Chondrocyte (in vitro differentiated cells): ENCODE results near the gene POFUT1. TPM values are rescaled to one million over a fixed set of nuclear protein-coding genes. Genes with fewer than 3 reads are reported as not detected.

Experiments
- DNase-seq: peaks from one replicate; pipeline ENCODE4 v3.0.0; 2021; ENCODE audit warnings: mixed read lengths, low spot score
- H3K27ac Mint-ChIP-seq: one replicate; pipeline ENCODE4 v1.8.0; 2021; ENCODE audit warnings: mild to moderate bottlenecking, moderate library complexity, mixed read lengths; ENCODE audit not compliant: unreplicated experiment
- H3K27me3 Mint-ChIP-seq: 2 replicates; pipeline ENCODE4 v1.8.0; 2021; ENCODE audit warnings: low read depth, mixed read lengths
- H3K36me3 Mint-ChIP-seq: 2 replicates; pipeline ENCODE4 v1.8.0; 2021; ENCODE audit warnings: low read depth, mixed read lengths
- H3K4me1 Mint-ChIP-seq: 2 replicates; pipeline ENCODE4 v1.8.0; 2021; ENCODE audit warnings: low read depth, mild to moderate bottlenecking, mixed read lengths
- H3K4me3 Mint-ChIP-seq: one replicate; pipeline ENCODE4 v1.8.0; 2021; ENCODE audit warnings: mild to moderate bottlenecking, moderate library complexity, mixed read lengths; ENCODE audit not compliant: unreplicated experiment
- H3K9me3 Mint-ChIP-seq: 2 replicates; pipeline ENCODE4 v1.8.0; 2021; ENCODE audit warnings: low read depth, mixed read lengths
- total RNA-seq: library from RNA; stranded (reverse); gene quantifications from 3 replicates; pipeline ENCODE4 v1.2.1, GENCODE V29; 2021
- TF ChIP-seq, protein P1 (sequence below): fragments of 200-600 bp; sonication (generic); IDR thresholded peaks from 2 replicates; pipeline ENCODE4 v1.5.0; 2021; ENCODE audit warnings: antibody characterized with exemption, mild to moderate bottlenecking, moderate library complexity

Gene POFUT1
- total RNA-seq, 1 donor from 2014 or later, result 68.3 TPM

DNA sequence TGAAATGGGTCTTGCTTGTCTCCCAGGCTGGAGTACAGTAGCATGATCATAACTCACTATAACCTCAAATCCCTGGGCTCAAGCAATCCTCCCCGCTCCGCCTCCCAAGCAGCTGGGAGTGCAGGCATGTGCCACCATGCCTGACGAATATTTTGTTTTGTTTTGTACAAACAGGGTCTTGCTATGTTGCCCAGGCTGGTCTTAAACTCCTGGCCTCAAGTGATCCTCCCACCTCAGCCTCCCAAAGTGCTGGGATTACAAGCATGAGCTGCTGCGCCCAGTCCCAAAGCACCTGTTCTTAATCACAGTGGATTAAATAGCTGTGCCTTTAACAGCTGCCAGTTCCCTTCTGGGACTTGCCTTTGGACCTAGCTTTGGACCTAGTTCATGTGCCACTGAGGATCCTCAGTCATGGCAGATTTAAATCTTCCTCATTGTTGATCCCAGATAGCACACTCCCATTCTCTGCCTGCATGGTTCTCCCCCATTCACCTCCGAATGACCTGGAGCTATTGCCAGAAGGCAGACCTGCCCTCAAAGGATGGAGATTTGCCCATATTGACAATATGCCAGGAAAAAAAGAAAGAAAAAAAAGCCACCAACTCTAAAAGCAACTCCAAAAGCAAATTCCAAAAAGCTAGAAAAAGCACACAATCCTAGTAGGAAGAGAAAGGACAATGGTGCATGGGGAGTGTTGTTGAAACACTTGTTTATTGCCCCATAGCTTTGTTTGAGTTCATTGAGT, 10.6 kb downstream of the POFUT1 start:
- H3K9me3 Mint-ChIP-seq, result no peaks in the 10 kb centered on the region
- no peak overlapping the region for H3K27ac Mint-ChIP-seq
- no peak for DNase-seq
- TF ChIP-seq, protein P1, sequence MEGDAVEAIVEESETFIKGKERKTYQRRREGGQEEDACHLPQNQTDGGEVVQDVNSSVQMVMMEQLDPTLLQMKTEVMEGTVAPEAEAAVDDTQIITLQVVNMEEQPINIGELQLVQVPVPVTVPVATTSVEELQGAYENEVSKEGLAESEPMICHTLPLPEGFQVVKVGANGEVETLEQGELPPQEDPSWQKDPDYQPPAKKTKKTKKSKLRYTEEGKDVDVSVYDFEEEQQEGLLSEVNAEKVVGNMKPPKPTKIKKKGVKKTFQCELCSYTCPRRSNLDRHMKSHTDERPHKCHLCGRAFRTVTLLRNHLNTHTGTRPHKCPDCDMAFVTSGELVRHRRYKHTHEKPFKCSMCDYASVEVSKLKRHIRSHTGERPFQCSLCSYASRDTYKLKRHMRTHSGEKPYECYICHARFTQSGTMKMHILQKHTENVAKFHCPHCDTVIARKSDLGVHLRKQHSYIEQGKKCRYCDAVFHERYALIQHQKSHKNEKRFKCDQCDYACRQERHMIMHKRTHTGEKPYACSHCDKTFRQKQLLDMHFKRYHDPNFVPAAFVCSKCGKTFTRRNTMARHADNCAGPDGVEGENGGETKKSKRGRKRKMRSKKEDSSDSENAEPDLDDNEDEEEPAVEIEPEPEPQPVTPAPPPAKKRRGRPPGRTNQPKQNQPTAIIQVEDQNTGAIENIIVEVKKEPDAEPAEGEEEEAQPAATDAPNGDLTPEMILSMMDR, result no peak
- no peaks in the 10 kb centered on the region for H3K4me1 Mint-ChIP-seq
- no peaks in the 10 kb centered on the region for H3K27me3 Mint-ChIP-seq
- H3K4me3 Mint-ChIP-seq, result no peak overlapping the region
- peaks cover 45% of the 10 kb centered on the region for H3K36me3 Mint-ChIP-seq

DNA sequence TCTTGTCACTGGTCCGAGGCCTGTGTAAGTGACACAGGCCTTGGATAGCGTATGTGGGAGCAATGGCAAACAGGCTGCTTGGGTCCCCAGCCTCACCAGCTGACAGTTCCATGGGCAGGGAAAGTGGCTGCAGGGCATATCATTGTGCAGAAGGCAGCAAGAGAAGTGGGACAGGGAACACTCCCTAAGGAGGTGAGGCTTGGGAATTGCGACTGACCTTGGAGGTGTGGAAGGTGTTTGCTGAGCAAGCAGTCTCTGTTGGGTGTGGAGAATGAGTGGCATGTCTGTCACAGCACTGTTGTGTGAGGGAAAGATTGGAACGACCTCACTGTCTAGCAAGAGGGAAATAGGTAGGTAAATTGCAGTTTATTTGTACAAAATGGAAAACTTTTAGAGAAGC, 16.8 kb downstream of the POFUT1 start:
- TF ChIP-seq, protein P1, result no peak
- peaks cover 39% of the 10 kb centered on the region for H3K36me3 Mint-ChIP-seq
- H3K4me3 Mint-ChIP-seq, result no peak overlapping the region

DNA sequence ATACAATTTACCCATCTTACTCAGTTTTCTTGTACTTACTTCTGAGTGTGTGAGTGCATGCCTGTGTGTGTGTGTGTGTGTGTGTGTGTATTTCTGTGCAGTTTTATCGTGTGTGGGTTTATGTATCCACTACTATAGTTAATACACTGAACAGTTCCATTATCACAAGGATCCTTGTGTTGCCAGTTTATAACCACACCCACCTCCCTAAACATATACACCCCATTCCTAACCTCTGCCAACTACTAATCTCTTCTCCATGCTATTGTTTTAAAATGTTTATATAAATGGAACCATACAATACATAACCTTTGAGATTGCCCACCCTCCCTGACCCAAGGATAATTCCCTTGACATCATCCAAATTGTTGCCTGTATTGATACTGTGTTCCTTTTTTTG, 18.7 kb downstream of the POFUT1 start:
- Mint-ChIP-seq H3K4me1 (no peaks in the 10 kb centered on the region), H3K4me3 (no peak overlapping the region), H3K36me3 (peaks cover 36% of the 10 kb centered on the region), H3K27ac (no peak overlapping the region), H3K27me3 (no peaks in the 10 kb centered on the region), H3K9me3 (no peaks in the 10 kb centered on the region)
- TF ChIP-seq, protein P1, result no peak
- DNase-seq, result no peak

More for the DNA sequence above, 16.8 kb downstream of the POFUT1 start:
- DNase-seq, result no peak
- Mint-ChIP-seq H3K27ac (peak overlapping the region; percentile 32), H3K9me3 (no peaks in the 10 kb centered on the region), H3K4me1 (no peaks in the 10 kb centered on the region), H3K27me3 (no peaks in the 10 kb centered on the region)

DNA sequence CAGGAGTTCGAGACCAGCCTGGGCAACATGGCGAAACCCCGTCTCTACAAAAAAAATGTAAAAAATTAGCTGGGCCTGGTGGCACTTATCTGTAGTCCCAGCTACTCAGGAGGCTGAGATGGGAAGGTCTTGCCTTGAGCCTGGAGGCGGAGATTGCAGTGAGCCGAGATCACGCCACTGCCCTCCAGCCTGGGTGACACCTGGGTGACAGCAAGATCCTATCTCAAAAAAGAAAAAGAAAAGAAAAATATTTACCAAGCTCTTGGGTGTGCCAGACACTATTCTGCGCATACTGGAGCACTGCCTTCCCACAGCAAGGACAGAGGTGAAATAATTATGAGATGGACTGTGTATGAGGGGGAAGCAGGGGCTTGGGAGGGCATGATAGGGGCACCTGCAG, 19.6 kb downstream of the POFUT1 start:
- peaks cover 39% of the 10 kb centered on the region for H3K36me3 Mint-ChIP-seq
- DNase-seq, result no peak
- no peaks in the 10 kb centered on the region for H3K9me3 Mint-ChIP-seq
- H3K4me1 Mint-ChIP-seq, result no peaks in the 10 kb centered on the region
- TF ChIP-seq, protein P1, result no peak
- no peak overlapping the region for H3K4me3 Mint-ChIP-seq
- H3K27ac Mint-ChIP-seq, result no peak overlapping the region
- no peaks in the 10 kb centered on the region for H3K27me3 Mint-ChIP-seq

DNA sequence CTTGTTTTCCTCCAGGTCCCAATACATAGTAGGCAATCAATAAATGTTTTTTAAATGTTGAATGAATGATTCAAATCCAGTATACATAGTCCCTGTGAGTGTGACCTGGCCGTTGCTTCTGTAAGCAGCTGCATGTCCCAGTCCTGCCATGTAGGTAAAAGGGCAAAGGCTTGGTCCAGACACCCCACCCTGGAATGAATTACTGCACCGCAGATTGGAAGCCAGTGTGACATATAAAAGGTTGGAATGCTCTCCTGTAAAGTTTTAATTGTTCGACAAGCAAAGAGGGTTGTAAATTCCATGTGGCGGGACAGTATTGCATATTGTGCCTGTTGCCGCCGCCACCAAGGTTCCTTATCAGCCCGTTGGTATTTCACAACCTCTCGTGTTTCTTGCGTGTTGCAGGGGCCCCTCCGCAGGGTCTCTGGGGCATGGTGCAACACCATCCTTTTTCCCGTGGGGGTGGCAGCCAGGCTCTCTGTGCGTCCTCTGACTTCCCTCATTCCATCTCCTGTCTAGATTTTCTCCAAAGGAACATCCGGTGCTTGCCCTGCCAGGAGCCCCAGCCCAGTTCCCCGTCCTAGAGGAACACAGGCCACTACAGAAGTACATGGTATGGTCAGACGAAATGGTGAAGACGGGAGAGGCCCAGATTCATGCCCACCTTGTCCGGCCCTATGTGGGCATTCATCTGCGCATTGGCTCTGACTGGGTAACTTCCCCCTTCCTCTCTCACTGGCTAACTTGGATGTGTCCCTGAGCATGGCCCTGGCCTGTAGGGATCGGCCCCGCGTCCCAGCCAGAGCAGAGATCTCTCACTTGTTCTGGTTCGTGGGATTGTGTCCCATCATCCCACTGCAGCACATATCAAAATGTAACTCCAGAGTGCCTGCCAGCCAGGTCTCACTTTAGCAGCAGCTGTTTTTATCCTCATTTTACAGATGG, 20.3 kb downstream of the POFUT1 start:
- H3K27ac Mint-ChIP-seq, result no peak overlapping the region
- H3K4me1 Mint-ChIP-seq, result no peaks in the 10 kb centered on the region
- no peaks in the 10 kb centered on the region for H3K27me3 Mint-ChIP-seq
- TF ChIP-seq, protein P1, result no peak
- DNase-seq, result peak; percentile 77
- H3K36me3 Mint-ChIP-seq, result peaks cover 38% of the 10 kb centered on the region
- H3K9me3 Mint-ChIP-seq, result no peaks in the 10 kb centered on the region
- no peak overlapping the region for H3K4me3 Mint-ChIP-seq
